NCI-H69 (cell line): ENCODE measurements around the gene CACNA1E.
"Not testable (repeated sequence)": the region's sequence is repeated elsewhere in the genome, so short reads cannot be mapped to it uniquely, and the experiment has no call there.

ENCODE experiments used
- DNase-seq: peaks from one replicate; lab custom pipeline; 2025; lab: John Stamatoyannopoulos, UW

The CACNA1E gene

DNA sequence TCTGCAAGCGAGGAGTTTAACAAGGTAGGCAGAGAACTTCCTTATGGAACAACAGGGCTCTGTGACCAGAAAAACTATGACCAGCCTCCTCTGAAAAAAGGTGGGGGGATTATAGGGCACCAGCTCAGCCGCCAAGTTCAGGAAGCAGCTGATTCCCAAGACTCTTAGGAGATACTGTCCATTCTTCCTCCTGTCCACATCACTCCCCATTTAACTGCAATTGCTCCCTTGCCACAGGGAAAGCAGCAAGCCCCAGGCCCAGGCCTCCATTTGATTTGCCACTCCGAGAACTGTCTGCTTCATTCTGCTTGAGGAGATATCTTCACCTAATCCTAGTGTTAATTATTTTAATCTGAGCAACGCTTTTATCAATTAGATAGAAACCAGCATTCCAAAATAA lies 323.9 kb downstream of the CACNA1E start:
- DNase-seq, result no peak

- no peak for DNase-seq
These were observed 326.8 kb downstream of the CACNA1E start for GRCh38 chr1:181809991-181810545.

GRCh38 chr1:181812208-181812607 lies 328.9 kb downstream of the CACNA1E start:
- peak; percentile 45 for DNase-seq

DNA sequence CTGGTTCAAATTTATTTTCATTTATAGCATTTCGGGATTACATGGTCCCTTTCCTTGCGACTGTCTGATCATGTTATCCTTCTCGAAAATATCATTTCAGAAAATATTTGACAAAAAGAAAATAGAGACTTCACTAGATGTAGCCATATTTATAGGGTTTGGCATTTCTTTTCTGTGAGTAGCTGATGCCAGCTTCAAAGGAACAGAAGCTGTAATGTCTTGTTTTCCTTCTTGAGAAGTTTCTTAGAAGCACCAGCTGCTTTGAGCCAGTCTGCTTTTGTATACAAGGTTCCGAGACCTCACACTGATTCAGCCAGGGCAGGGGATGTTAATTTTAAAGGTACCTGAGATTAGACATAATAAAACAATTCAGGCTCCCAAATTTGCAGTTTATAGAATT lies 329.9 kb downstream of the CACNA1E start:
- DNase-seq, result no peak

DNA sequence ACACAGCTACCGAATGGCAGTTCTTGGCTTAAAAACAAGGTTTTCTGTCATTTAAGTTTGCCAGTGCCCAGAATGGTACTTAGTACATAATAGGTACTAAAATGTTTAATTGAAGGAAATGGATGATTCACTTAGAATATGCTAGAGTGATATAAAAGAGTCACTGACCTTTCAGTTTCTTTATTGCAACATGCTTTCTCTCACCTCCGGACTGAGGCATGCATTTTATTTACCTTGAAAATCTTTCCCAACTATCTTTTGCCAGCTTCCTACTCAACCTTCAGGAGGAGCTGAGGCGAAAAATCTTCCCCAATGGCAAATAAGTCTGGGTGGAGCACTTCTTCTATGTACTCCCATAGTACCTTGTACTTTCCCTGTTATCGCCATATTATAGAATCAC lies 333.3 kb downstream of the CACNA1E start:
- no peak for DNase-seq

DNA sequence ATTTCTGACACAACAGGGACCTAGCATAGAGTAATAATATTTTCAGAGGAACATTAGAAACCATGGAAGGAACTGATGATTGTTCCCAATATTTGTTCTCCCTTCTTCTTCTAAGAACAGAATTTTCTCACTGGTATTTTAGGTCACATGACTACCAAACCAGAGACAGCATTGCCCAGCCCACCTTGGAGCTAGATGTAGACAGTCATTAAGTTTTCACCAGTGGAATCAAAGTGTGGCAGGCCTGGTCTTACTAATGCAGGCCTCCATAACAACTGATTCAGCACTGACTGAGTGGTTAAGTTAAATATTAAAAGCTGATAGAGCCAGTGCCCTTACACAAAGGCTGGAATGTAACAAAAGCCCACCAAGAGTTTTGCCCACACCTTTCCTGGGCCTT lies 333.8 kb downstream of the CACNA1E start:
- no peak for DNase-seq

GRCh38 chr1:181818459-181818858 lies 335.1 kb downstream of the CACNA1E start:
- DNase-seq, result no peak

GRCh38 chr1:181818943-181819342 lies 335.6 kb downstream of the CACNA1E start:
- no peak for DNase-seq

- DNase-seq, result no peak
These were observed 338.4 kb downstream of the CACNA1E start for GRCh38 chr1:181821701-181822100.

DNA sequence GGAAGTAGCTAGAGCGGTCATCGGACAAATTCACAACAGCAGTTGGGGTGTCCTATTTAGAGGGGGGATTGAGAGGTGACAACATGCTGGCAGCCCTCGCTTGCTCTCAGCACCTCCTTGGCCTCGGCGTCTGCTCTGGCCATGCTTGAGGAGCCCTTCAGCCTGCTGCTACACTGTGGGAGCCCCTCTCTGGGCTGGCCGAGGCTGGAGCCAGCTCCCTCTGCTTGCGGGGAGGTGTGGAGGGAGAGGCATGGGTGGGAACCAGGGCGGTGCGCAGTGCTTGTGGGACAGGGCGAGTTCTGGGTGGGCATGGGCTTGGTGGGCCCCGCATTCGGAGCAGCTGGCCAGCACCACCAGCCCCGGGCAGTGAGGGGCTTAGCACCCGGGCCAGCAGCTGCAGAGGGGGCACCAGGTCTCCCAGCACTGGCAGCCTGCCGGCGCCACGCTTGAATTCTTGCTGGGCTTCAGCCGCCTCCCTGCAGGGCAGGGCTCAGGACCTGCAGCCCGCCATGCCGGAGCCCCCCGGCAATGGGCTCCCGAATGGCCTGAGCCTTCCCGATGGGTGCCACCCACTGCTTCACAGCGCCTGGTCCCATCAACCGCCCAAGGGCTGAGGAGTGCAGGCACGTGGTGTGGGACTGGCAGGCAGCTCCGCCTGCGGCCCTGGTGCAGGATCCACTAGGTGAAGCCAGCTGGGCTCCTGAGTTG lies 349.0 kb downstream of the CACNA1E start:
- not testable (repeated sequence) for DNase-seq

DNA sequence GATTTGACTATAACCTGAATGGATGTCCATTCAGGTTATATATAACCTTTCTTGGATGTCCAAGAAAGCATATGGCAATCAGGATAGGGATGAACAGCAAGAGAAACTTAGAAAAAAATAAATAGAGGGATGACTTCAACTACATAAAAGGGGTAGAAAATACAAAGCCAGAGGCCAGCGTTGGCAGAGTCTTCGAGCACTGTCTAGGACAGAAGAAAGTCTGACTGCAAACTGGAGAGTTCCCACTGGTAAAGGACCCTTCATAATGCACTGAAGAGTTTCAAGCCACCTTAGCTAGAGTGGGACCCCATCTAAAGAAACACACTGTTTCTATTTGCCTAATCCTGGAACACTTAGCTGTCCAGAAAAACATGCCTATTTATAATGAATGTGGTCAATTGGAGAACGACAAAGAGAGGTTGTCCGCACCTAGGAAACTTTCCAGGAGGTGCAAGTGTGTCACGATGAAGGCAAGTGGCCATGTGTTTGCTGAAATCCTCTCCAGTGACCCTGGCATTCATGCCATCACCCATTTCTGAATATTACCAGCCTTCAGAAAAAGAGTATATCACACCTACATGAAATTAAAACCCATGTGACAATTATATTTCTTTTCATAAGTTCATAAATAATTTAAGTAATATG lies 362.8 kb downstream of the CACNA1E start:
- DNase-seq, result no peak

DNA sequence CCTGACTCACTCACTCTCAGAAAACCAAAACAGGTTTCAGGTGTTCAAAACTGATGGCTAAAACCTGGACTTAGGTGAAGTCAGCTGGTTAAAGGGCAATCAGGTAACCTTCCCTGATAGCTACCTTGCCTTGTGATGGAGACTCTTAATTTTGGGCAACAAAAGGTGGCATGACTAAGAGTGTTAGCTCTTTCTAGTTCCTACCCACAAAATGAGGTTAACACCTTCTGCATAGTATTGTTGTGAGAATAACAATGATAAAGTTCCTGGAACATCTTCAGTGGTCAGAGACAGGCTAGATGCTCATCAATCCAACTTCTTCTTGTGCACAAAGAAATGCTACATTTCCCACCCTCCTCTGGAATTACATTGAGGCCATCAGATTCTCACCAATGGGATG lies 363.4 kb downstream of the CACNA1E start:
- no peak for DNase-seq

- DNase-seq, result no peak
These were observed 365.8 kb downstream of the CACNA1E start for GRCh38 chr1:181849071-181849470.

GRCh38 chr1:181854212-181854611 lies 370.9 kb downstream of the CACNA1E start:
- DNase-seq, result not testable (repeated sequence)

DNA sequence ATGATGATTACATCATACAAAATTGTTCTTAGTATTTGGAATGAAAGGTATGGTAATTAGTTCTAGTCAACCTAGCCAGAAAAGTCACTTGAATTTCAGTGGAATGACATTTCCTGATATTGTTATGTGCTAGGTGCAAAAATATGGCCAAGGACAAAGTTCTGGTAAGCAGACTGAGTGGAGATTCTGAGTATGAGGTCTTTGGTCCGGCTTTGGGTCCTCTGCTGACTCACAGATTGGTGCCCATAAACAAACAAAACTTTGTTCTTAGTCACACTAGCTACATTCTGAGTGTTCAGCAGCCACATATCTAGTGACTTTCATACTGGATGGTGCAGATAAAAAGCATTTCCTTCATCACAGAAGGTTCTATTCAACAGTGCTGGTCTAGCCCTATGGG lies 372.1 kb downstream of the CACNA1E start:
- no peak for DNase-seq
